Myocyte (in vitro differentiated cells): ENCODE data around the gene ABLIM2. TPM values are rescaled to one million over a fixed set of nuclear protein-coding genes. Genes with fewer than 3 reads are reported as not detected.

ENCODE experiments used
- DNase-seq: peaks from one replicate; pipeline ENCODE4 v3.0.0-alpha.2; 2012; ENCODE audit warnings: low read depth
- total RNA-seq: library from RNA; depleted of rRNA; stranded (reverse); fragments of >200 nt; gene quantifications from 2 replicates; pipeline ENCODE4 v1.2.3, GENCODE V29; 2014

ABLIM2 gene
- total RNA-seq, 1 donor from 2014 or later: 4.0 TPM

DNA sequence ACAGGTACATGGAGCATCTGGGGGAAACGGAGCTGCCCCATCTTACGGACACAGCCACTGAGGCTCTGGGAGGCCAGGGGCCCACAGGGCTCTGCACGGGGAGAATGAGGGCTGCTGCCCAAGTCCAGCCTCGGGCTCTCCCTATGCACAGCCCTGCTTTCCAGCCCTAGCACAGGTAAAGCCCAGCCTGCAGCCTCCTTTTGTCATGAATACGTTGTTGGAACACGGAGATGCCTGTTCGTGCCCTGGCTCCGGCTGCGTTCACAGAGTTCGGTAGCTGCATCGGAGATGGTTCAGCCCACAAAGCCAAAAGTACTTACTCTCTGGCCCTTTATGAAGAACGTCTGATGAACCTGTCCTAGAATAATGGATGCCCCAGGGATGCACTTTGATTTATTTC, 150.2 kb downstream of the ABLIM2 start:
- DNase-seq: no peak

DNA sequence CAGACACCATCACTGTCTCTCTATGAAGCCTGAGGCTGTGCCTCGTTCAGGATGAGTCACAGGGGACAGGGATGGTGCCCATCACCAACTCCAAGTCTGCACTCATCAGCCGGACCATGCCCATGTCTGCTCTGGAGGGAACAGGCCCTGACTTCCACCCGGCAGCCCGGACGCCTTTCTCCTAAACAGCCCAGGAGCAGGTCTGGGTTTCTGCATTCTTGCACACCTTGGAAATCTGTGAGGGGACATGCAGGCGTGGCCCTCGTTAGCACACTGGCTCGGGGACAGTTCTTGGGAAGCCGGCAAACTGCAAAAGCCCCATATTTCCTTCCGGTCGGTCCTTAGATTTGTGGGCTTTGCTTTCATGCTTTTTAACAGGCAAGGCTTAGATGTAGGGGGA, 151.0 kb downstream of the ABLIM2 start:
- no peak for DNase-seq

DNA sequence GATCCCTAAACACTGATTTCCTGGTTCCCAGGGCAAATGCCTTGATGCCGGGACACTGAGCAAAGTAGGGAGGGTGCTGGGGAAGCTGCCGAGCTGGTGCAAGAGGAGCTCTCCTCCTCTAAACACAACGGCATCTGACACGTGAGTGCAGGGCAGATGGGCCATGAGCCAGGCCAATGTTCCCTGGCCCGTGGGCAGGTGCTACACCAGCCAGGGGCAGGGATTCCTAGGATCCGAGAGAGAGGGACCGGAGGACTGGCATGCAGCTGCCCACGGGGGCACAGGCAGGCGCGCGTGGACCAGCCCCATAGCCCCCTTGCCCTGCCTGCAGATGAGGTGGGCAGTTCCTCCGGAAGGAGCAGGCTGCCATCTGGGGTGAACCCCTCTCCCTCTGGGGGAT, 152.1 kb downstream of the ABLIM2 start:
- DNase-seq: no peak

DNA sequence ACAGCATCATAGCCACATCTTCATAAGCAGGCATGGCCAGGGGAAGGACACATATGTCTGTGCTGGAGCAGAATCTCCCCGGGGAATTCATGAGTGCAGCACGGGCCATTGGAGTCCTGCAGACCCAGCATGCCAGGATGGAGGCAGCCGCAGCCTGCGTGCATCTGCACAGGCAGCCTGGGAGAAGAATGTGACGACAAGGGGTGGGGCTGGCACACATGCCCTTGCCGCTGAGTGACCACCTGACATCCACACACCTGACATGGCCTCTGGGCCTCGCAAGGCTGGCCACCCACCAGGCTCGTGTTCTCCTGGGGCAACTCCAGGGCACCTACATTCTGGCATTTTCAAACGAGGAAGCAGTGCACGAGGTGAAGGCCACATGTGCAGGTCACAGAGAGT, 152.8 kb downstream of the ABLIM2 start:
- DNase-seq: no peak

DNA sequence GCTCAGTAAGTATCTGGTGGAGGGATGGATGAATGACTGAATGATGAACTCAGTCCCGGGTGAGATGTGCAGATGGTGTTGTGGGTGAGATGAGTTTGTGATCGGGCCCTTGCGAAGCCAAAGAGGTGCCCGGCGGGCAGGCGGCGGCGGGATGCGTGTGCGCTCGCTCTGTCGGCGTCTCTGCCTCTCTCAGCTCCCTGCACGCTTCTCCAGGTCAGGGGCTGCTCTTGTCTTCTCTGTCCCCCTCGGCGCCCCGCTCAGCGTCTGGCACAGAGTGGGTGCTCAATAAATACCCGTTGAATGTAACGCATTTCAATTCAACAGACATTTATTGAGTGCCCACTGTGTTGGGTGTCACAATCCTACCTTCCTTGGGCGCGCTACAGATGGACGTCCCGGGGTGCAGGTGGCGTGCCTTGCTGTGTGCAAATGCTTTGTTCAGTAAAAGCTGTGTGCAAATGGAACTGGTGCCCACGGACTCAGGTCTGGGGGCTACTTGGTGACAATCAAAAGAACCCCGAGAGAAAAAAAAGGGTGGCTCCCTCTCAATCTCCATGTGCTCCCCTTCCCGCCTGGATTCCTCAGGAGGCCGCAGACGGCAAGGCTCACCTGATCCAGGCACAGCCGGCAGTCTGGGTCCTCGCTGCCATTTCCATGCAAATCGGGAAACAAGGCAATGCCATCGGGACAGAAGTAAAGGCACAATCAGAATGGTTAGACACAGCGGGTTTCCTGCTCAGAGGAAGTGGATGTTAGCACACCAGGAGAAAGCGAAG, 153.4 kb downstream of the ABLIM2 start:
- no peak for DNase-seq

DNA sequence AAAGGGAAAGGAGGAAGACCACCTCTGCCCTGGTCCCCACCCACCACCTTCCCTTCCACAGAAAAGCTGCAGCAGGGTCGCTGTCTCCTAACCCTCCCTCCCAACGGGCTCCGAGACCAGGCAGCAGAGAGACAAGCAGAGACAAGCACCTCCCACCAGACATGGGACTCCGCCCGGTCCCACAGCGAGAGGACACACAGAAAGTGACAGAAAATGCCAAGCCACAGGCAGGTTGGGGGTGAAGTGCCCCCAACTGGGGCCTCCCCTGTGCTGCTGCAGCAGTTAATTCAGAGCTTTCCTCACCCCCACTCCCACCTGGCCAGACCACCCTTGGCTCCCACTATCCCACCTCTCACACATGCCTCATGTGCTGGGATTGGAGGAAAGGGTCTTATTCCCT, 154.5 kb downstream of the ABLIM2 start:
- no peak for DNase-seq

DNA sequence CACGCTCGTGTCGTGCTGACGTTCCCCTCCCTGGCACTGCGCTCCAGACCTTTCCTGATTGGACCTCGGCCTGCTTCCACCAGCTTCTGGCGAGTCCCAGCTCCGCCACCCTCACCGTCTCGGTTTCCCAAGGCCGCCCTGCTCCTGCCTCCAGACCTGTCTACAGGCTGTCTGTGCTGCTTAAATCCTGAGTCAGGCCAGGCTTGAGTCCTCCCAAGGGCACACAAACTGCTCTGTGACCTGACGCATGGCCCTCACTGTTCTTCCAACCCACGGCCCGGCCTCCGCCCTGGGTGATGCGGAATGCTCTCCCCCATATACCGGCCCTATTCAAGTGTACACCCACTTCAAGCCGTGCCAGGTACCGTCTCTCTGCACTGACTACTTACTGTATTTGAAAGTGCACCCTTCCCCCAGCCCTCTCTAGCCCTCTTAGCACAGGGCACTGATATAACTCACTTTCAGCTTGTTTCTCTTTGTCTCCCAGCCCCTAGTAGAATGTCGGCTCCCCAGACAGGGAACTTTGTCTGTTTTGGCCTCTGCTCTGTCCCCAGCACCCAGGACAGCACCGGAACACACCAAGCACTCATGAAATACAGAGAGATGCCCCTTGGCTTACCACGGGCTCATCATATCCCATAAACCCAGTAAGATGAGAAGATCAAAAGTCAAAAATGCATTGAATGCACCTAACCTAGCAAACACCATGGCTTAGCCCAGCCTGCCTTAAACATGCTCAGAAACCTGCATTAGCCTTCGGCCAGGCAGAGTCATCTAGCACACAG, 155.9 kb downstream of the ABLIM2 start:
- no peak for DNase-seq

DNA sequence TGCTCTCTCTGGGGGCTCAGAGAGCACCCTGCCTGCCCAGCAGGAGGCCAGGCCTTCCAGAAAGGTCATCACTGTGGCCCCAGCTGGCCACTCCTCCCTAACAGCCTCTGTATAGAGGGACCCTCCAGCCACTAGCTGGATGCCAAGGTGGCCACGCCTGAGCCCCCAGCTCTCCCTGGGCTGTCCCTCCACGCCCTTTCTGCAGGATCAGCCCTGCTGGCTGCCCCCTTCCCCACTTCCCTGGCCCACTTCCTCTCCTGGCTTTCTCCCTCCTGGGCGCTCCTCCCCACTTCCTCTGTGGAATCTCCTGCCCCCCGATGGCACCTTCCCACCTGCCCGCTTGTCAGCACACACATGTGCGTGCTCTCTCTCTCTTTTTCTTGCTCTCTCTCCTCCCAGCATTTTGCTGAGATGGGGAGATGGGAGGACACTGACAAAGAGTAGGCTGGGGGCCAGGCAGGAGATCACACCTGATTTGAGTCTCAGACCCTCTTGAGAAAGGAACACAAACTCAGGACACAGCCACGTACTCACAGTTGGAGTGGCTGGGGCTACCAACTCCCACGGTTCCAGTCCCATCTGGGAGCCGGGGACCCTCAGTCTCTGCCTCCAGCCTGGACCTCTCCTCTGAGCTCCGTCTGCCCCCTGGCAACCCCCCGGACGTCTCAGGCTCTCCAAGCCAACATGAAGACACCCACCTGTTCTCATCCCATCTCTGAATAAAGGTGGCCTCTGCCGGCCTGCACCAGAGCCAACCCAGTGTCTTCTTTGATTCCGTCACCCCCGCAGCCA, 156.9 kb downstream of the ABLIM2 start:
- DNase-seq: no peak

DNA sequence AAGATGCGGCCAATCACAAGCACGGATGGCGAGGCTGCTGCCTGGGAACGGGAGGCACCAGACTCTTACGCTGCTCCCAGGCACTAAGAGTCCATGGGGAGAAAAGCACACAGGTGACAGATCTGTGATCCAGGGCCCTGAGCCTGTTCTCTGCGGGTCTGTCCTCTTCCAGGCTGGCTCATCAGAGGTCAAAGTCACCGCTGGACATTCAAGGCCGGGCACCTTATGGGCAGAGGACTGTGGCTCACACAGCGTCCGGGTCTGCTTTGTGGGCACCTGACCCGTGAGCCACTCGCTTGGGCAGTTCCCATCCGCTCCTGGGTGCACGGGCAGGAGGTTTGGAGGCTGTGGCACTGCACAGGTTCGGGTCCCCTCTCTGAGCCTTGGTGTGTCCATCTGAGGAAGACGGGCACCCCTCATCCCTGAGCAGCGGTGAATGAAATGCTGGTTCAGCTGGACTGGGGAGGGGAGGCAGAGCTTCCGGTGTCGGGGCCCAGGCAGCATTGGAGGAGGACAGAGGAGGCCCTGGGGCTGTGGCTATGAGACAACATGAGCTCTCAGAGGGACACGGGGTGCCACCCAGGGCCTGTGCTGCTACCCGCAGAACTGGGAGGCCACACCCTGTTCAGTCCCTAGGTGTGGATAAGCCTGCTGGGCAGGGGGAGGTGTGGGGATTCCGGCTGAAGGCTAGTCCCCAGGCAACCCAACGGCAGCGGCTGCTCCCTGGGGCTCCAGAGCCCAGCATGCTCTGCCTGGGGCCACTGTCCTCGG, 157.7 kb downstream of the ABLIM2 start:
- no peak for DNase-seq

DNA sequence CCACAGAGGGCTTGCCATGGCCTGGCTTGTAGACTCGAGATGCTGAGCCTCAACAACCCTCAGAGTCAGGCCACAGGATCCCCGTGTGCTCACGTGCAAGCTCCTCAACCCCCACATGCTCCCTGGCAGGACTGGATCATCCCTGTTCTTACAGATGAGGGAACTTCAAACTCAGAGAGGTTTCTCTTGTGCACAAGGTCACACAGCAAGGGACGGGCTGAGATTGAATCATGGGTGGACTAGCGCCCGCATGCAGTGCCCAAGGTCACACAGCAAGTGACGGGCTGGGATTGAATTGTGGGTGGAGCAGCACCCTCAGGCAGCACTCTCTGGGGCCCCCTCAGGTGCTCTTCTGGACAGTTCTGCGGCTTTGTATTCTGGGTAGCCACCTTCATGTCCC, 158.4 kb downstream of the ABLIM2 start:
- no peak for DNase-seq

DNA sequence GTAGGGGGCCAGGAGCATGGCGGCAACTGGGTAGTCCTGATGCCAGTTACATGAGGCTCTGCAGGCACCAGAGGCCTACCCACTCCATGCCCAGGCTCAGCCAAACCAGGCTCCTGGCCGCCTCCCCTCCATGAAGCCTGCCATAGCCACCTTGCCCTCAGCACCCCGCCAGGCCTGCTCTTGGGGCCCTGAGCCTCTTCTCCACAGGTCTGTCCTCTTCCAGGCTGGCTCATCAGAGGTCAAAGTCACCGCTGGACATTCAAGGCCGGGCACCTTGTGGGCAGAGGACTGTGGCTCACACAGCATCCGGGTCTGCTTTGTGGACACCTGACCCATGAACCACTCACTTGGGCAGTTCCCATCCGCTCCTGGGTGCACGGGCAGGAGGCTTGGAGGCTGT, 158.9 kb downstream of the ABLIM2 start:
- DNase-seq: no peak

DNA sequence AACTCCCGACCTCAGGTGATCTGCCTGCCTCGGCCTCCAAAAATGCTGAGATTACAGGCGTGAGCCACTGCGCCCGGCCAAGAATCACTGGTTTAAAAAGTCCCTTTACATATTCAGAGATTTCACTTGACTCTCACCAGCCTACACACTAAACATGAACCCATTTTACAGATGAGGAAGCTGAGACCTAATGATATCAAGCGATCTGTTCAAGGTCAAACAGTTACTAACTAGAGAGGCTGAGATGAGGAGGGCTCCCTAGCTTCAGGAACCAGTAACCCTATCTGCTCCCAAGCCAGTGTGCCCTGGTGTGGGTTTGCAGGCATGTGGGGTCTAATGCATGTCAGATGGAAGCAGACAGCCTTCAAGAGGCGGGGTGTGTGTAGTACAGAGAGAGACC, 159.3 kb downstream of the ABLIM2 start:
- no peak for DNase-seq

DNA sequence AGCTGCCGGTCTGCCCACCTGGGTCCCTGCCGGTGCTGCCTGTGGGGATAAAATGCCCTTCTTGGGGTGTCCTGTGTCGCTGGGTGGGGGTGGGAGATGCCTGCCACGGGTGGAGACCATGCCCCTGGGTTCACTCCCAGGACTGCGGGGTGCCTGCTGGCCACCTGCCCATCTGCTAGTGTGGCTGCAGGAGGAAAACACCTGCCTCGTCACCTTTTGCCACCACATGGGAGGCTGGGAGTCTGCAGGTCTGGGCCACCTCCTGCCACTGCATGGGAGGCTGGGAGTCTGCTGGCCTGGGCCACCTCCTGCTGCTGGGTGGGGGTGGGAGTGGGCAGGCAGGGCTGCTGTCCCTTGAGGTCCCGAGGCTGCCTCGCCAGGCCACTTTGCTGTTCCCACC, 160.2 kb downstream of the ABLIM2 start:
- DNase-seq: no peak

DNA sequence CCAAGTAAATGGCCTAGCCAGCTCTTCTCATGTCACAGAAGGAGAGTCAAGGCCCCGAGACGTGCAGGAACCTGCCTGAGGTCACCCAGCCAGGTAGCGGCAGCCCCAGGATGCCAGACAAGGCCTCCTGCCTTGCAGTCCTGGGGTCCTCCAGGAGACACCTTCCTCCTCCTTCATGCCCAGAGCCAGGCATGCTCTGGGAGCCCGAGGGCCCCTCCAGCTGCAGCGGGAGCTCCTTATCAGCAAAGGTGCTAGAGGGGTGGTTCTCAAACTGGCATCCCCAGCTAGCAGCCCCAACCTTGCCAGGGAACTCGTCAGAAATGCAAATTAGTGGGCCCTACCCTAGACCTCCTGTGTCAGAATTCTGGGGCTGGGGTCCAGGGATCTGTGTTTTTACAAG, 162.7 kb downstream of the ABLIM2 start:
- DNase-seq: no peak

DNA sequence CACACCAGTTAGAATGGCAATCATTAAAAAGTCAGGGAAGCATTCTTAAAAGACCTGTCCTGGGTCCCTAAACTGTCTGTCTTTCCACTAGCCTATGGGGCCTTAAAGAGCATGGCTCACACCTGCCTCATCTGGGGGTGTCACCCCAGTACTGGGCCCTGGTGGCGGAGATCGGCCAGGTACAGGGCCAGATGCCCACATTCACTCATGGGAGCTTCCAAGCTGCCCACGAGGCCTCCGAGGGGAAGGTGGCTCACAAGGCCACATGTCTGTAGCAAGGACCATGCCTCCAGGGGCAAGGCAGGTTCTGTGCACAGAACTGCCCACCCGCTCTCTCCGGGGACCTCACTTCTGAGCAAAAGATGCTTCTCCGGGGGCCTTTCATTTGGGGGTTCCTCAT, 163.5 kb downstream of the ABLIM2 start:
- DNase-seq: no peak

DNA sequence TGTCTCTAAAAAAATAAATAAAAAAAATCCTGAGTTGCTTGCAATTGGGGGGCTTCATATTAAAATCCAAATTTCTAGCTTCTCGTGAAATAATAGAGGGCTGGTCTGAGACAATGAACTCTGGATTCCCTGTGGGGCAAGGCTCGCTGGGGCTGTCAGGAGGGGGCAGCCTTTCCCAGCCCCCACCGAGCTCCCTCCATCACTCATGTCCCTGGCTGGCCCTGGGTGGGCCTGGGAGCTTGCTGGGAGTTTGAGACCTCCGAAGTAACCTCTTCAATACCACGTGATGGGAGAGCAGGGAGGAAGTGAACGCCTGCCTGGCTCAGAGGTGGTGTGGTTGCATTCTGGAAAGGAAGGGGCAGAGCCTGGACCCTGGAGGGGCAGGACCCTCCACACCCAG, 164.9 kb downstream of the ABLIM2 start:
- no peak for DNase-seq

DNA sequence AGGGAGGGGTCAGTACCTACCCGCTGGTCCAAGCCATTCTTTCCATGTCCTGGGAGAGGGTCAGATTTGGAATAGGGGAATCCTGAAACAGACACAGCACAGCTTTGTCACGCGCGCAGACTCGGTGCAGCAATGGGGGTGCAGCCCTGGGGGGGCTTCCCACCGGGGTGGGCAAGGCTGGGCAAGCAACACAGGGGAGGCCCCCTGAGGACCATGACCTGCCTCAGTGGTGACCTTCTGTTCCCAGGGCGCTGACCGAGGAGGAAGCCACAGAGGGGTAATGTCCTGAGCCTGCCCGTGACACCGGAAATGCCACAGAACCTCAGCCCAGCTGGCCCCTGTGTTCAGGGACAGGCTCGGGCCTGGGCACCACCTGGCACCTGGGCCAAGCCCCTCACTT, 165.8 kb downstream of the ABLIM2 start:
- no peak for DNase-seq

DNA sequence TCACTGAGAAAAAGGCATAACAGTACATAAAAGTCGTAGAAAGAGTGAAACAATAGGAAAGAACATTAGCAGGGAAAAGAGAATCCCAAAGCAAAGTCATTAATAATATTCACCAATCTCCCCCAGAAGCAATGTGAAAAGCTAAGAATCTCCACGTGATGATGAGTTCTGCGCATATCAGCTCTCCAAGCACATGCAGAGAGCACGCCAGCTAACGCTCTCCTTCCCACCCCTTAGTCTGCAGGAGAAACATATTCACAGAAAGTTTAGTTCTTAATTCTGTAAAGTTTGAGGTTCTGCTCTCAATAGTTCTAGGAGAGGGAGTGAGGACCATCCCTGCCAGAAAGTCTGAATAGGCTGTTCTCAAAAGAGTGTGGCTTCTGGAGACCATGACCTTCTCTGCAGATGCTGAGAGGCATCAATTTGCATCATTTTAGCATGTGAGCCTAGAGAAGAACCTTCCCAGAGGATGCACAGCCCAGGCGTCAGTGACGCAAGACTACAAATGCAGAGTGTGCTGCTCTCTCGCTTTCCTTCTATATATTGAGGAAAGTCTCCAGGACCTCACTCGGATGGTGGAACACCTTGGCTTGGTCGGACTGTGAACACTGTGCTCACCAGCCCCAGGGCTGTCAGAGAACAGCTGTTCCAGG, 167.7 kb downstream of the ABLIM2 start:
- no peak for DNase-seq

DNA sequence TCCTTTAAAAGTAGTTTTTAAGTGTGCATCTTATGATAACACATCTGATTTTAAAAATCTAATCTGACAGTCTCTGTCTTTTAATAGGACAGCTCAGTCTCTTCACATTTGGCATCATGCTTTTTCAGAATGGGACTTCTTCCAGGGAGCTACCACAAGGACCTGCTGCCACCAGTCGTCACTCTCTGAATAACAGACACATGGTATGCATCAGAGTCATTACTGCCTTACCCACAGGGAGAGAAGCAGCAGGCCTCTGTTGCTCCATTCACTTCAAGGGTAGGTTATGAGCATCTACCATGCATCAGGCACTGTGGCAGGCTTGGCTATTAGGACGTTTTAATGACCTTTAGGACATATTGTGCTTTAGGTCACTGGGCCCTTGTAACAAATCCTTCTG, 169.0 kb downstream of the ABLIM2 start:
- DNase-seq: peak; percentile 75

DNA sequence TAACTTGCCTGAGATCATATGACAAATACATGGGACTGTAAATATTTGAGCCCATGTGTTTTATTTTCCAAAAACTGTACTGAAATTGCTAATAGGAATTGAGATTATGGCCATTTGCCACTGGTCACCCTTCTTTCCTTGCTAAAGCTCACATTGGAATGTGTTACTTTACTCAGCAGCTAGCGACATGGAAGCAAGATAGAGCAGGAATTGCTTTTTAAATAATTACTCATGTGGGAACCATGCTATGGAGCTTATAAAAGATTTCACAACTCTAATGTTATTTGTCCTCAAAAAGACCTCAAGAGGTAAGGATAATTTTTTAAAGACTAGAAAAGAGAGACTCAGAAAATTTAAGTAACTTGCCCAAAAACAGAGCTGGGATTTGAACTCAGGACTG, 170.2 kb downstream of the ABLIM2 start:
- no peak for DNase-seq
